ENCODE measurements around the gene PTGDR. TPM values are rescaled to one million over a fixed set of nuclear protein-coding genes. Genes with fewer than 3 reads are reported as not detected.

Gene PTGDR
- total and polyA plus RNA-seq, 10 of the 15 experiments (the other 5 are each of a cell fraction or from before 2014, with no cell fraction given) = not detected

DNA sequence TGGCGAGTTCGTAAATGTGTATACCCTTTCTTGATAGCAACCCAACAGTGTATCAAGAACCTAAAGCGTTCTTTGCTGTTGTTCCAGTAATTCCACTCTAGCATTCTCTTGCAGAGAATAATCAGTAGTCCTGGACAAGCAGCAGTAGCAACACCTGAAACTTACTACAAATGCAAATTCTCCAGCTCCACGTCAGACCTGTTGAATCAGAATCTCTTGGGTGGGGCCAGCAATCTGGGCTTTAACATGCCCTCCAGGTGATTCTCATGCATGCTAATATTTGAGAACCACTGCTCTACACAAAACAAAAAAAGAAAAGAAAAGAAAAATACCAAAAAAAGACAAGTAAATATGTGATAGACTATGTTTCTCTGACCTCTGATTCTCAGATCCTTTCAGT, 10.1 kb downstream of the PTGDR start:
- H3K9me3 ChIP-seq (replicated peaks; ENCODE audit: control insufficient read depth, insufficient read depth, low read length) = no peaks in the 10 kb centered on the region
- intact Hi-C loops (cut with micrococcal nuclease; ENCODE audit: unreplicated experiment) (no loop called here), in situ Hi-C loops (cut with MboI) (loop anchor here (10.0 kb wide), 1 partner anchor 233 kb away; no protein-coding TSS in a partner anchor)
- FAIRE-seq (no peak), DNase-seq (ENCODE audit: low read depth, low spot score) (no peak), ATAC-seq (no peak)
- SMC1A ChIA-PET (ENCODE audit: uncharacterized antibody, unreplicated experiment) = no interaction called here
- 57% methylated on average over 4 of the region's 4 CpGs for WGBS (ENCODE audit: insufficient coverage, insufficient replicate concordance, low lambda C conversion rate, missing lambda C conversion rate)
- no TSS peak for BruUV-seq (replicated peaks)
- TF ChIP-seq IRF3 (IDR thresholded peaks at IDR 0.05) (no peak), DPF2 (IDR thresholded peaks at IDR 0.05) (no peak), ETV6 (conservative IDR thresholded peaks at IDR 0.05 in 1 of 2, IDR thresholded peaks at IDR 0.05 in 1 of 2; ENCODE audit: borderline replicate concordance in 1 of 2, low read depth in 1 of 2) (no peak), CHD2 (IDR thresholded peaks at IDR 0.05; ENCODE audit: borderline replicate concordance, low read depth, low read length) (no peak), STAT1 (conservative IDR thresholded peaks at IDR 0.05) (no peak), ZSCAN29 (IDR thresholded peaks at IDR 0.05) (no peak), RAD51 (IDR thresholded peaks at IDR 0.05) (no peak), NR2F1 (conservative IDR thresholded peaks at IDR 0.05) (no peak), NFIC (IDR thresholded peaks at IDR 0.05; ENCODE audit: low read depth, low read length) (no peak), CHD1 (IDR thresholded peaks at IDR 0.05; ENCODE audit: low read depth, low read length) (no peak)
- TF ChIP-seq, protein P1, sequence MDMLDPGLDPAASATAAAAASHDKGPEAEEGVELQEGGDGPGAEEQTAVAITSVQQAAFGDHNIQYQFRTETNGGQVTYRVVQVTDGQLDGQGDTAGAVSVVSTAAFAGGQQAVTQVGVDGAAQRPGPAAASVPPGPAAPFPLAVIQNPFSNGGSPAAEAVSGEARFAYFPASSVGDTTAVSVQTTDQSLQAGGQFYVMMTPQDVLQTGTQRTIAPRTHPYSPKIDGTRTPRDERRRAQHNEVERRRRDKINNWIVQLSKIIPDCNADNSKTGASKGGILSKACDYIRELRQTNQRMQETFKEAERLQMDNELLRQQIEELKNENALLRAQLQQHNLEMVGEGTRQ (IDR thresholded peaks at IDR 0.05; ENCODE audit: borderline replicate concordance, low read depth, low read length) = no peak
- TF ChIP-seq, protein P2, sequence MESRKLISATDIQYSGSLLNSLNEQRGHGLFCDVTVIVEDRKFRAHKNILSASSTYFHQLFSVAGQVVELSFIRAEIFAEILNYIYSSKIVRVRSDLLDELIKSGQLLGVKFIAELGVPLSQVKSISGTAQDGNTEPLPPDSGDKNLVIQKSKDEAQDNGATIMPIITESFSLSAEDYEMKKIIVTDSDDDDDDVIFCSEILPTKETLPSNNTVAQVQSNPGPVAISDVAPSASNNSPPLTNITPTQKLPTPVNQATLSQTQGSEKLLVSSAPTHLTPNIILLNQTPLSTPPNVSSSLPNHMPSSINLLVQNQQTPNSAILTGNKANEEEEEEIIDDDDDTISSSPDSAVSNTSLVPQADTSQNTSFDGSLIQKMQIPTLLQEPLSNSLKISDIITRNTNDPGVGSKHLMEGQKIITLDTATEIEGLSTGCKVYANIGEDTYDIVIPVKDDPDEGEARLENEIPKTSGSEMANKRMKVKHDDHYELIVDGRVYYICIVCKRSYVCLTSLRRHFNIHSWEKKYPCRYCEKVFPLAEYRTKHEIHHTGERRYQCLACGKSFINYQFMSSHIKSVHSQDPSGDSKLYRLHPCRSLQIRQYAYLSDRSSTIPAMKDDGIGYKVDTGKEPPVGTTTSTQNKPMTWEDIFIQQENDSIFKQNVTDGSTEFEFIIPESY (IDR thresholded peaks at IDR 0.05) = no peak
- H3K9ac ChIP-seq (ENCODE audit: control insufficient read depth, insufficient read depth, low read length) = no peak overlapping the region
- H3K4me3 ChIP-seq = no peak overlapping the region
- RAD21 ChIA-PET (ENCODE audit: unreplicated experiment) = no interaction called here
- no peaks in the 10 kb centered on the region for H3K4me1 ChIP-seq (ENCODE audit: control insufficient read depth, insufficient read depth, low read length)
- H4K20me1 ChIP-seq (ENCODE audit: control insufficient read depth, insufficient read depth) = no peaks in the 10 kb centered on the region
- no peak overlapping the region for H3K27ac ChIP-seq (ENCODE audit: control insufficient read depth, insufficient read depth)
- H3K36me3 ChIP-seq (ENCODE audit: control insufficient read depth in 2 of 2, insufficient read depth in 2 of 2, low read length in 1 of 2) = no peaks in the 10 kb centered on the region
- peaks cover 0 to 3% of the 10 kb centered on the region in 2 experiments; a peak in 1 of 4 replicates for H3K27me3 ChIP-seq (replicated peaks in 1 of 2; ENCODE audit: control insufficient read depth in 2 of 2, insufficient read depth in 2 of 2, low read length in 1 of 2)
- POLR2A ChIA-PET = no interaction called here
- H3K4me2 ChIP-seq (ENCODE audit: control insufficient read depth, insufficient read depth) = no peak overlapping the region
- no peak overlapping the region for H2AFZ ChIP-seq (ENCODE audit: control insufficient read depth, low read depth, low read length)
- H3K79me2 ChIP-seq (ENCODE audit: control insufficient read depth, insufficient read depth, low read length) = no peaks in the 10 kb centered on the region
- CTCF ChIA-PET = no interaction called here
